Epithelial cell of esophagus (primary cell): ENCODE data around the gene BLOC1S2.
A peak's percentile ranks its signal among the peaks of the same experiment; 100 is the strongest.

Experiments used
- DNase-seq: peaks from one replicate; pipeline ENCODE4 v3.0.0; 2010; ENCODE audit warnings: low read depth
- H3K4me3 ChIP-seq: 2 replicates; pipeline ENCODE4 v1.5.1; 2011; ENCODE audit warnings: mild to moderate bottlenecking, low read length, control low read depth
- TF ChIP-seq, protein P1 (sequence below): IDR thresholded peaks from 2 replicates; pipeline ENCODE4 v1.5.1; 2011; ENCODE audit warnings: low read depth, mild to moderate bottlenecking, low read length, control low read depth, inconsistent platforms; ENCODE audit not compliant: insufficient read depth; ENCODE audit errors: missing control alignments

Gene BLOC1S2

DNA sequence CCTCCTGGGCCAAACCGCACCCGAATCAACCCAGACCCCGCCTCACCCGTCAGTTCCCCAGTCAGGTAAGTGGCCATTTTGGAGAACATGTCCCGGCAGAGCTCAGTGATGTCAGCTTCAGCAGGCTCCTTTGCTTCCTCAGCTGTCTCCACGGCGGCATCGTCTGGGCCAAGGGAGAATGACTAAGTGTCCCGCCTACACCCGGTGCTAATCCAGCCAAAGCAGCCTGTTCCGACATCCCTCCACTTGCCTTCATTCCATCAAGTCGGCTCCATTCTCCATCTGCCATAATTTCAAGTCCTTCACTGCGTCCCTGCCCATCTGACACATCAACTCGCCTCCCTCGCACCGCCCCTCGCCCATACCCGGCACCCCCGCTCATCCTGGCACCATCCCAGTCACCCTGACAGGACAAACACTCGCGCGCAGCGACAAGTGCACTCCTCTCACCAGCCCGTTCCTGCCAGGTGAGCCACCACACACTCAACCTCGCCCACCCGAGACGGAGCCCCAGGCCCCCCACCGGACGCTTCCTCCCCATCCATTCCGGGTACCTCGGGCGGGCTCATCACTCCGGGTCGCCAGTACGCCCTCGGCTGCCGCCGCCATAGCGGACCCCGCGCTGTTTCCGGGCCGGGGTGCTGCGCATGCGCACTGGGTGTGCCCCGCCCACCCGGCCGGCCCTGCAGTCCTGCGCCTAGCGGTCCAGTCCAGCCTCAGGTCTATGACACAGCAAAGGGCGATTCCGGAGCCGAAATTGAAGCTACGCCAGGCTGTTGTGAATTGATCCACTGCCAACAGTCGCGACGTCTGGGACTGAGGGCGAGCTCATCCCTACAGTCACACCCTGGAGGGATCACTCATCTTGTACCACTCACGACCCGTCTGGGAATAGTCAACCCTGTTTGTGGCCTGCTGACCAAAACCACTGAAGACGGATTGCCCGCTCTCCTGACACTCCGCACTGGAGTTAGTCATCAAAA, at the start of gene BLOC1S2:
Gene BLOC1S2, minus strand, starts transcription at position 630 of the 983 bp plus-strand sequence. Its CDS starts 21 bp downstream, at position 609.
- TF ChIP-seq, protein P1, sequence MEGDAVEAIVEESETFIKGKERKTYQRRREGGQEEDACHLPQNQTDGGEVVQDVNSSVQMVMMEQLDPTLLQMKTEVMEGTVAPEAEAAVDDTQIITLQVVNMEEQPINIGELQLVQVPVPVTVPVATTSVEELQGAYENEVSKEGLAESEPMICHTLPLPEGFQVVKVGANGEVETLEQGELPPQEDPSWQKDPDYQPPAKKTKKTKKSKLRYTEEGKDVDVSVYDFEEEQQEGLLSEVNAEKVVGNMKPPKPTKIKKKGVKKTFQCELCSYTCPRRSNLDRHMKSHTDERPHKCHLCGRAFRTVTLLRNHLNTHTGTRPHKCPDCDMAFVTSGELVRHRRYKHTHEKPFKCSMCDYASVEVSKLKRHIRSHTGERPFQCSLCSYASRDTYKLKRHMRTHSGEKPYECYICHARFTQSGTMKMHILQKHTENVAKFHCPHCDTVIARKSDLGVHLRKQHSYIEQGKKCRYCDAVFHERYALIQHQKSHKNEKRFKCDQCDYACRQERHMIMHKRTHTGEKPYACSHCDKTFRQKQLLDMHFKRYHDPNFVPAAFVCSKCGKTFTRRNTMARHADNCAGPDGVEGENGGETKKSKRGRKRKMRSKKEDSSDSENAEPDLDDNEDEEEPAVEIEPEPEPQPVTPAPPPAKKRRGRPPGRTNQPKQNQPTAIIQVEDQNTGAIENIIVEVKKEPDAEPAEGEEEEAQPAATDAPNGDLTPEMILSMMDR = no peak
- peak within 1 kb of the TSS; percentile 91 for H3K4me3 ChIP-seq
- peak; percentile 99 for DNase-seq

DNA sequence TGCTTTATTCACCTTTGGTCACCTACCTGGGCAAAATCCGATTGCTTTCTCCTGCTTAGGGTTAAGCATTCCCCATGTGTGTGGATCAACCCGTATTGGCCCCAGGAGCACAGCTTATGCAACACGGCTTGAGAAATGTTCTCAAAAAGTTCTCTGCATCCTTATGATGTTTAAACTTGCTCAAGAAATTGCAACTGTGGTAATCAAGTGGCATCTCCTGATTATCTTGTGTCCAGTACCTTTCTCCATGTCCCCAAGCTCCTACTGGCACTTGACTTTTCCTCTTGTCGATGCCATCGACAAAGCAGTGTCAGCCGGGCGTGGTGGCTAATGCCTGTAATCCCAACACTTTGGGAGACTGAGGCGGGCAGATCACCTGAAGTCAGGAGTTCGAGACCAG, 48.3 kb upstream of the BLOC1S2 start:
- TF ChIP-seq, protein P1 = no peak
- no peak overlapping the region for H3K4me3 ChIP-seq
- no peak for DNase-seq

DNA sequence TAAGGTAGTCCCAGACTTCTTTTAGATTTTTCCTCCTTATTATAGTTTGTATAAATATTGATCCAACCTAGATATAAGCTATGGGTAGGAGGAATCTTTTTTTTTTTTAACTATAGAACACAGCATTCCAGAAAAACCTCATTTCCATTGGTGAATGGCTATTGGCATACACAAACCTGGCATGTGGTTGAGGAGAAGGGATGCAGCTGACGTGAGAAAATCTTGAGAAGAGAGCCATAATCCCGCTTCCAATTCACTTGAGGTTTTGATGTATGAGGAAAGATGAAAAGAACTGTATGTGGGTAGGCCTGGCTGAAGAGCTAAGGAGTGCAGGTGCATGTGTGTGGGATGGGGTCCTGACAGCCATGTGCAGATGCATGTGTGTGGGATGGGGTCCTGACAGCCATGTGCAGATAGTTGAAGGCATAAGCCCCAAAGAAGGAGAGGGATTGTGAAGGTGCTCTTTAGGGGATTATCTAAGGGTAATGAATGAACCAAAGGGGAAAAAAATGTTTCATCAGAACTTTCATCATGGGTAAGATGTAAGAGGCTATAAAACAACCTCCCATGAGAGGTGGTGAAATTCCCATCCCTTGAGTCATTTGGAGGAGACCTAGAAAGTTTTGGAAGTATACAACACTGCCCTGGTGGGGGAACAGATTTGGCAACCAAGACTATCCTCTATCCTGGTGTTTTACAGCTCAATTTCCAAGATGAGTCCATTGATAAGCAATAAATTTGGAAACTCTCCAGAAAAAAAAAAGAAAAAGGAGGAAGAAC, 47.4 kb upstream of the BLOC1S2 start:
- no peak overlapping the region for H3K4me3 ChIP-seq
- TF ChIP-seq, protein P1 = no peak
- no peak for DNase-seq

DNA sequence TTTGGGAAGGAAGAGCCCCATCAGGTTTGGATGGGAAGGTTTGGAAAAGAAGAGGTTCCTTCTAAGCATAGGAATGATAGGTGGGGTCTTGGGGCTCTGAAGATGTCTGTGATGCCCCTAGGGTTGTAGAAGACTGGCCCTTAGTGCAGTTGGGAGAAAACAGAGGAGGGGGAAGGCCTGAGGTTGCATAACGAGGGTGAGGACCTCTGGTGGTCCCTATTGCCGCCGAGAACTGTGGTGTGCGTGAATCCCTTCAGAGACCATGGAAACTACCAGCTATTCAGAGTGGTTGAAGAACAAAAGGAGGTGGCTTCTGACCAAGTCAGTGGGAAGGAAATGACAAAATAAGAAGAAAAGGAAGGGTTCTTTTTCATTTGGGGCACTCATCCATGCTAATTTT, 46.6 kb upstream of the BLOC1S2 start:
- TF ChIP-seq, protein P1 = no peak
- H3K4me3 ChIP-seq = no peak overlapping the region
- DNase-seq = no peak

DNA sequence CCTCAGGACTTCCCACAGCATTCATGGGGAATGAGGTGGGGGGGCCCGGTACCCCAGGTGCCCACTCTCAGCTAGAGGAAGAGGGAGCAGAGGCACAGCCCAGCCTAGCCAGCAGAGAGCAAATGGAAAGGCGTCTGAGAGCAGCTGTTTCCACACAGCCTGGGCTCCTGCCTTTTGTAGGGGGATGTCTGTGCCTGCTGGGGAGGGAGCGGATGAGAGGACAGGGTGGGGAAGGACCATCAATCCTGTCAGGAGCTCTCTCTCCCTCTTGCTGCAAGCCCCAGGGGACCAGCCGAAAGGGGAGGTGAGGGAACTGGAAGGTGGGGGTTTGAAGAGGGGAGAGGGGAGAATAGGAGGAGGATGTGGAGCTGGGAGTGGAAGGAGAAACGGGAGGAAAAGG, 43.6 kb upstream of the BLOC1S2 start, which contains the start of gene PKD2L1:
Gene PKD2L1, minus strand, starts transcription at position 150 of the 400 bp plus-strand sequence. Its CDS starts 125 bp downstream, at position 25.
- DNase-seq = no peak
- TF ChIP-seq, protein P1 = no peak

DNA sequence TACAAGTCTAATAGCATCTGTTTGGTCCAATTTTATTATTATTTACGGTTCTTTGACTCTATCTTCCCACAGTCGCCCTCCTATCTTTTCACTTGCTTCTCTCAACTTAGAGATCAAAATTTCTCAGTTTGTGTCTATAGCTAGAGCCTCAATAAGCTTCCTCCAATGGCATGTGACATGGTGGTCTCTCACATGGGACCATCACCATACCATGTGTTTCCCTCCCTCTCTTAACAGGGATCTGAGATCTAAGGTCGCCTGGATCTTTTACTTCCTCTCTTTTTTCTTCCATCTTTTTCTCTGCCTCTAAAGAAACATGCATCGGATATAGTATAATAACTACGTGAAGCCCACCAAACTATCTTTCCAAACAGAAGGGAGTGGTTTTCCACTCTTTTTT, 41.7 kb upstream of the BLOC1S2 start:
- no peak overlapping the region for H3K4me3 ChIP-seq
- TF ChIP-seq, protein P1 = no peak
- DNase-seq = no peak

More for the DNA sequence above, 43.6 kb upstream of the BLOC1S2 start, which contains the start of gene PKD2L1:
- H3K4me3 ChIP-seq = no peak within 1 kb of the TSS
